HEK293 (cell line): Measurements from ENCODE around the gene AHRR.

Experiments
- CTCF ChIA-PET: fragments of 350-600 bp; formaldehyde crosslinking; extraction: SDS; loops from one replicate; lab custom pipeline; 2021; ENCODE audit warnings: antibody characterized with exemption; lab: Yijun Ruan, JAX
- POLR2A ChIA-PET: fragments of 300-600 bp; formaldehyde crosslinking; extraction: SDS; loops from one replicate; lab custom pipeline; 2020; ENCODE audit warnings: antibody characterized with exemption, inconsistent platforms; lab: Yijun Ruan, JAX
- H3K27ac ChIP-seq: fragments of 200-500 bp; sonication (Bioruptor generic); 2 replicates; pipeline ENCODE4 v1.5.1; 2014; ENCODE audit warnings: low read depth, low read length, control low read depth, inconsistent platforms; ENCODE audit errors: extremely low read depth
- H3K36me3 ChIP-seq, 2 experiments: fragments of 200-500 bp in 1 of 2; sonication (Bioruptor generic) in 1 of 2; 1 replicate in 1 of 2; 2 replicates in 1 of 2; pipeline ENCODE4 v1.5.1; 2014 to 2017; ENCODE audit warnings: inconsistent platforms in 2 of 2, low read length in 2 of 2; ENCODE audit not compliant: control insufficient read depth in 2 of 2, insufficient read depth in 1 of 2
- H3K4me1 ChIP-seq: fragments of 200-500 bp; sonication (Bioruptor generic); 2 replicates; pipeline ENCODE4 v1.5.1; 2014; ENCODE audit warnings: mild to moderate bottlenecking, low read length, inconsistent platforms; ENCODE audit not compliant: control insufficient read depth, insufficient read depth
- H3K4me3 ChIP-seq: 2 replicates; pipeline ENCODE4 v1.5.1; 2011; ENCODE audit warnings: low read depth, mild to moderate bottlenecking, control low read depth, low read length, moderate library complexity
- H3K9me3 ChIP-seq: fragments of 200-500 bp; sonication (Bioruptor generic); 2 replicates; pipeline ENCODE4 v1.5.1; 2014; ENCODE audit warnings: low read depth, low read length, inconsistent platforms; ENCODE audit not compliant: control insufficient read depth, insufficient read depth
- BCL11A ChIP-seq: fragments of 450-650 bp; formaldehyde crosslinking; IDR thresholded peaks from 2 replicates; pipeline ENCODE4 v1.5.1; 2016; ENCODE audit warnings: low read depth, missing biosample characterization, missing genetic modification characterization
- CTCF ChIP-seq: fragments of 450-650 bp; formaldehyde crosslinking; IDR thresholded peaks from 2 replicates; pipeline ENCODE4 v1.5.1; 2016; ENCODE audit warnings: missing biosample characterization, missing genetic modification characterization
- ELK4 ChIP-seq: IDR thresholded peaks from 2 replicates; pipeline ENCODE4 v1.6.1; 2011; ENCODE audit warnings: mild to moderate bottlenecking, low read depth, low read length, borderline replicate concordance
- GLIS1 ChIP-seq: fragments of 450-650 bp; formaldehyde crosslinking; IDR thresholded peaks from 2 replicates; pipeline ENCODE4 v1.5.1; 2016; ENCODE audit warnings: missing biosample characterization, missing genetic modification characterization
- KLF8 ChIP-seq: fragments of 450-650 bp; formaldehyde crosslinking; IDR thresholded peaks from 2 replicates; pipeline ENCODE4 v1.5.1; 2016; ENCODE audit warnings: missing biosample characterization, missing genetic modification characterization
- PATZ1 ChIP-seq: fragments of 450-650 bp; formaldehyde crosslinking; IDR thresholded peaks from 2 replicates; pipeline ENCODE4 v1.5.1; 2016; ENCODE audit warnings: missing biosample characterization, missing genetic modification characterization
- SALL2 ChIP-seq: fragments of 450-650 bp; formaldehyde crosslinking; IDR thresholded peaks from 2 replicates; pipeline ENCODE4 v1.5.0; 2017; ENCODE audit warnings: missing biosample characterization, mild to moderate bottlenecking, missing genetic modification characterization, borderline replicate concordance
- SP3 ChIP-seq: fragments of 450-650 bp; formaldehyde crosslinking; IDR thresholded peaks from 2 replicates; pipeline ENCODE4 v1.5.1; 2016; ENCODE audit warnings: missing biosample characterization, missing genetic modification characterization
- TRIM28 ChIP-seq: IDR thresholded peaks from 2 replicates; pipeline ENCODE4 v1.6.1; 2011; ENCODE audit warnings: low read length, control low read depth, borderline replicate concordance
- ZBTB21 ChIP-seq: fragments of 450-650 bp; formaldehyde crosslinking; IDR thresholded peaks from 2 replicates; pipeline ENCODE4 v1.5.1; 2017; ENCODE audit warnings: missing biosample characterization, missing genetic modification characterization
- ZBTB7A ChIP-seq: fragments of 450-650 bp; formaldehyde crosslinking; IDR thresholded peaks from 2 replicates; pipeline ENCODE4 v1.5.1; 2016; ENCODE audit warnings: low read depth, missing biosample characterization, missing genetic modification characterization
- ZNF18 ChIP-seq: fragments of 450-650 bp; formaldehyde crosslinking; IDR thresholded peaks from 2 replicates; pipeline ENCODE4 v1.5.1; 2016; ENCODE audit warnings: missing biosample characterization, missing genetic modification characterization
- ZNF211 ChIP-seq: fragments of 450-650 bp; formaldehyde crosslinking; IDR thresholded peaks from 2 replicates; pipeline ENCODE4 v1.5.1; 2016; ENCODE audit warnings: low read depth, missing biosample characterization, missing genetic modification characterization
- ZNF324 ChIP-seq: fragments of 450-650 bp; formaldehyde crosslinking; IDR thresholded peaks from 2 replicates; pipeline ENCODE4 v1.5.1; 2016; ENCODE audit warnings: missing biosample characterization, missing genetic modification characterization
- ZNF335 ChIP-seq: fragments of 450-650 bp; formaldehyde crosslinking; conservative IDR thresholded peaks from 2 replicates; pipeline ENCODE4 v1.5.1; 2016; ENCODE audit warnings: missing biosample characterization, missing genetic modification characterization
- ZNF350 ChIP-seq: fragments of 450-650 bp; formaldehyde crosslinking; IDR thresholded peaks from 2 replicates; pipeline ENCODE4 v1.5.0; 2017; ENCODE audit warnings: missing biosample characterization, mild to moderate bottlenecking, missing genetic modification characterization
- ZNF488 ChIP-seq: fragments of 450-650 bp; formaldehyde crosslinking; IDR thresholded peaks from 2 replicates; pipeline ENCODE4 v1.5.1; 2016; ENCODE audit warnings: missing biosample characterization, missing genetic modification characterization
- ZNF596 ChIP-seq: fragments of 450-650 bp; IDR thresholded peaks from 2 replicates; pipeline ENCODE4 v1.5.0; 2018; ENCODE audit warnings: missing biosample characterization, mild to moderate bottlenecking, missing genetic modification characterization, moderate library complexity
- ZNF76 ChIP-seq: fragments of 450-650 bp; formaldehyde crosslinking; IDR thresholded peaks from 2 replicates; pipeline ENCODE4; 2016; ENCODE audit warnings: low read depth, missing biosample characterization, missing genetic modification characterization, borderline replicate concordance
- ZNF768 ChIP-seq: fragments of 450-650 bp; formaldehyde crosslinking; IDR thresholded peaks from 2 replicates; pipeline ENCODE4 v1.5.1; 2018; ENCODE audit warnings: missing biosample characterization, mild to moderate bottlenecking, missing genetic modification characterization
- ZNF776 ChIP-seq: fragments of 450-650 bp; formaldehyde crosslinking; IDR thresholded peaks from 2 replicates; pipeline ENCODE4 v1.5.0; 2017; ENCODE audit warnings: missing biosample characterization, missing genetic modification characterization, borderline replicate concordance
- ZSCAN16 ChIP-seq: fragments of 450-650 bp; formaldehyde crosslinking; IDR thresholded peaks from 2 replicates; pipeline ENCODE4 v1.5.1; 2016; ENCODE audit warnings: missing biosample characterization, missing genetic modification characterization
- ZSCAN18 ChIP-seq: fragments of 450-650 bp; formaldehyde crosslinking; IDR thresholded peaks from 2 replicates; pipeline ENCODE4 v1.5.1; 2016; ENCODE audit warnings: missing biosample characterization, missing genetic modification characterization

The AHRR gene

GRCh38 chr5:446066-446882 lies 124.8 kb downstream of the AHRR start (continued):
- no peak for TF ChIP-seq ZBTB21 (tag by site-specific recombination)
- TF ChIP-seq ZNF776 (tag by site-specific recombination): no peak
- TF ChIP-seq, all 188 proteins: peak for 3

- Histone ChIP-seq H3K4me3 (no peak overlapping the region), H3K9me3 (no peaks in the 10 kb centered on the region), H3K4me1 (peaks cover 10% of the 10 kb centered on the region), H3K27ac (no peak overlapping the region), H3K36me3 (peaks cover 21 to 61% of the 10 kb centered on the region in 2 experiments)
- POLR2A ChIA-PET: interaction anchor here (0.7 to 1.6 kb wide), 6 partner anchors 26 to 456 kb away, joined by 3 to 7 read pairs (median 5); partner anchors contain the start of genes BRD9, CCDC127, SDHA and TRIP13
- TF ChIP-seq ZNF350: no peak
- TF ChIP-seq SP3 (tag by site-specific recombination): no peak
- TF ChIP-seq ZNF76 (tag by site-specific recombination): 0 out of 2 replicates have a peak, but pooled peaks have one; percentile 7
- TF ChIP-seq KLF8 (tag by site-specific recombination): no peak
- TF ChIP-seq ZBTB7A (tag by site-specific recombination): no peak
- TF ChIP-seq CTCF (tag by site-specific recombination): peak; percentile 44
- TF ChIP-seq ZNF596: no peak
- 0 out of 2 replicates have a peak, but pooled peaks have one; percentile 4 for TF ChIP-seq ZNF335 (tag by site-specific recombination)
- no peak for TF ChIP-seq PATZ1 (tag by site-specific recombination)
- TF ChIP-seq BCL11A (tag by site-specific recombination): no peak
- CTCF ChIA-PET: interaction anchor here (0.5 to 2.9 kb wide), 37 partner anchors 8 to 459 kb away, joined by 3 to 21 read pairs (median 3); partner anchors contain the start of gene AHRR
Observed at GRCh38 chr5:446883-447263, 125.4 kb downstream of the AHRR start.

GRCh38 chr5:447501-447900 lies 126.0 kb downstream of the AHRR start:
- Histone ChIP-seq H3K4me3 (no peak overlapping the region), H3K36me3 (peaks cover 21 to 67% of the 10 kb centered on the region in 2 experiments), H3K9me3 (no peaks in the 10 kb centered on the region), H3K4me1 (peaks cover 4% of the 10 kb centered on the region), H3K27ac (no peak overlapping the region)
- ChIA-PET POLR2A (interaction anchor here (1.1 to 1.6 kb wide), 2 partner anchors 166 to 445 kb away, joined by 3 to 5 read pairs; partner anchors contain the start of genes BRD9 and TRIP13), CTCF (interaction anchor here (0.6 to 2.5 kb wide), 16 partner anchors 9 to 423 kb away, joined by 3 to 21 read pairs (median 4); partner anchors contain the start of gene AHRR)
- TF ChIP-seq GLIS1 (tag by site-specific recombination) (no peak), ZSCAN16 (tag by site-specific recombination) (no peak), SALL2 (no peak), ZNF18 (tag by site-specific recombination) (no peak), ZSCAN18 (tag by site-specific recombination) (no peak), ZNF596 (no peak), ELK4 (no peak), TRIM28 (no peak), ZNF488 (tag by site-specific recombination) (no peak), ZNF211 (tag by site-specific recombination) (no peak), ZNF324 (tag by site-specific recombination) (no peak), ZNF768 (tag by site-specific recombination) (no peak), ZBTB7A (tag by site-specific recombination) (no peak)
